ENCODE data around the gene GALNT10. TPM values are rescaled to one million over a fixed set of nuclear protein-coding genes. Genes with fewer than 3 reads are reported as not detected.

Gene GALNT10
- total RNA-seq, 4 donors from 2014 or later: 17.2 to 28.6 (median 21.1) TPM

DNA sequence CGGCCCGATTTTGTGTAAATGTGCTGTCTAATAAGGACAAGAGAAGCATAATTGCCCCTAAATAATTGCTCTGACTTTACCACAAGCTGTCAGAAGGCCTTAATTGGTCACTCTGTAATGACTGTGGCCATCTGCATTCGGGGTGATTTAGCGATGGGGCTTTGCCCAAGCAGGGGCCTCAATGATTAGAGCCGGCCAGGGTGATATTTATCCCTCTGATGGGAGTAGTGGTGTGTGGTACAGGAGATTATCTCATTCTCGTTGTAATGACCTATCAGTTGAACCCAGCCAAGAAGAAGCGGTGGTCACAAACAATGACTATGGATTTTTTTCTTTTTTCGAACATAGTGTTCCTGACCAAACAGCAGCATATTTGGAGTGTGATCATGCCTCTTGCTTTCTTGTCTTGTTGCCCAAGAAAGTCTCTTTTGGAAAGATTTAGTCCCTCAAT is 183.2 kb downstream of the GALNT10 start:
- no peak for TF ChIP-seq CTCF (IDR thresholded peaks at IDR 0.05; ENCODE audit: low read depth)

- no peak for TF ChIP-seq CTCF (IDR thresholded peaks at IDR 0.05; ENCODE audit: low read depth)
These were observed 183.7 kb downstream of the GALNT10 start for GRCh38 chr5:154374264-154374663.

- TF ChIP-seq CTCF (IDR thresholded peaks at IDR 0.05; ENCODE audit: low read depth): no peak
These were observed 184.9 kb downstream of the GALNT10 start for GRCh38 chr5:154375329-154376008.

GRCh38 chr5:154376481-154376880 is 185.9 kb downstream of the GALNT10 start:
- no peak for TF ChIP-seq CTCF (IDR thresholded peaks at IDR 0.05; ENCODE audit: low read depth)

GRCh38 chr5:154377754-154378533 is 187.4 kb downstream of the GALNT10 start:
- no peak for TF ChIP-seq CTCF (IDR thresholded peaks at IDR 0.05; ENCODE audit: low read depth)

- no peak for TF ChIP-seq CTCF (IDR thresholded peaks at IDR 0.05; ENCODE audit: low read depth)
These were observed 189.7 kb downstream of the GALNT10 start for GRCh38 chr5:154380263-154380662.

- TF ChIP-seq CTCF (IDR thresholded peaks at IDR 0.05; ENCODE audit: low read depth): no peak
These were observed 194.1 kb downstream of the GALNT10 start for GRCh38 chr5:154384480-154385235.

All from subcutaneous adipose tissue (tissue), 4 donors.